ENCODE measurements around the gene IMPG2.

The IMPG2 gene

DNA sequence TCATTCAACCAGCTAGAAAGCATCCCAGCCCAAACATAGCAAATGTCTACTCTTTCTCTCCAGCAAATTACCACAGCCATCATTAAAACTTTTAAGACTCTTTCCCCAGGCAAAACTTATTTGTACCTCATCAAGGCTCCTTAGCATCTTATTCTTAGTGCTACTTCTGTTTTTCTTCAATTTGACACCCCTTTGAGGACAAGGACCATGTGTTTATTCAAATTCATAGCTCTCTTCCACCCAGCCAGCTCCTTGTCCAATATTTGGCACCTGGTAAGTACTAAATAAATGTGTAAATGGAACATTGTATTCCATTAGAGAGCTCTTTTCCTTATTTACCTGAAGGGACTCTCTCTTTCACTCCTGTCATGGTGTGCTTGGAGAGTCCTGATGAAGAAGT lies 89.8 kb downstream of the IMPG2 start:
- ATAC-seq = no peak

DNA sequence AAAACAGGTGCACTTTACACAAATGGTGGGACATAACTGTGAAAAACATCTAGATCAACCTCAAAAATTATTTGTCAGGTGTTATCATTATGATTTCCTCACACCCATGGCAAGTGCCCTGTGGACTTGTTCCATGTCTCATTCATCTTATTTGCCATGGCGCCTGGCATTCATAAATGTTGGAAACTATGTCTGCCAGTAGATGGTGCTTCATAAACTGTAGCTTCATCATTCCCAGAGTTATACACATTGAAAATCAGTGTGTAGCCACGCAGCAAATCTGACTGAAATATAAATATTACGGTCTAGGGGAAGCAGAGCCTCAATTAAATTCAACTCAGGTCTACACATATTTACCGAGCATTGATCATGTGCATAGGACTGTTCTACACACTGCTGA lies 90.7 kb downstream of the IMPG2 start:
- ATAC-seq = no peak

DNA sequence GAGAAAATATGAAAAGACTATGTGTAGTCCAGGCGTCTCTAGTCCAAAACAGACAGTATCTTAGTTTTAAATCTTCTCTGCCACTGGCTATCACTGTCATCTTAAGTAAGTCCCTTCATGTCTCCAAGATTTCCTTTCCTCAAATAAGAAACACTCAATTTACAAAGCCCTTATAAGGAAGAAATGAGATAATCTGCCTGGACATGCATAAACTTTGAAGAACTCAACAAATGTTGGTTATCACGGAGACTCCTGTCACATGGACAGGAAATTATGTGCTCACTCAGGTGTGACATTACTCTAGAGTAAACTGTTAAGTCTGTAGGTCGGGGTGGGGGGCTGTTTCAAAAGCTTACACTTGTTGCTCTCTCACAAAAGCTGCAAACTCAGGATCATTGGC lies 91.9 kb downstream of the IMPG2 start:
- no peak for ATAC-seq

DNA sequence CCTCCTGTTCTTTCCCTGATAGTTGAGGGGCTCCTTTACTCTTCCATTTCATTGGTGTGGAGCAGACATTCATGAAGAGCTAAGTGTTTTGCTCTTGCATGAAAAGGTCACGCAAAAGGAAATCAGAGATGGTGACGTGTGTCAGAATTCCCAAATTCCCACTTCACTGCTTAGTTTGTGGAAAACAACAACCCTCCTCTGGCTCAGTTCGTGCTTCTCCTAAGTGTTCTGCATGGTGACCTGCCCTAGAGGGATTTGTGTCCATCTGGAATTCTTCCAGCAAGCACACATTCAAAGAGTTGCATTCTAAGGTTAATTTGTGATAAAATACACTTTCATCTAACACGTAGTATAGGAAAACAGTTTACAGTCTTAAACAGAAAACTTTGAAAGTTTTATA lies 95.6 kb downstream of the IMPG2 start:
- no peak for ATAC-seq

DNA sequence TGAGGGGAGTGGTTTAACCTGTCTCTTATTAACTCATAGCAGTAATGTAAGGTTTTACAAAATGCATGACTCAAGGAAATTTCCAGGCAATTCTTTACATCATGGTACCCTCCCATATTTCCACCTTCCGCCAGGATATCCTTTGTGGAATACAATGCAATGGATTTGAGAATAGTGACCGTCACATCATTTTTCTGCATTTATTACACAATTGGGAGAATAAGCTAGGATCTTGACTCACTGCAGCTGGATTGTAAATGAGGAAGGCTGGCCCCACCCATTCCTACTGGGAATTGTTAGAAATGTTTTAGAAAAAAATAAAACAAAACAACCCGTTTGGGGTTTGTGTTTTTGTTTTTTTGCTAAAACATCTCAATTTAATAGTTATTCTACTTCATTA lies 97.4 kb downstream of the IMPG2 start:
- ATAC-seq = no peak

DNA sequence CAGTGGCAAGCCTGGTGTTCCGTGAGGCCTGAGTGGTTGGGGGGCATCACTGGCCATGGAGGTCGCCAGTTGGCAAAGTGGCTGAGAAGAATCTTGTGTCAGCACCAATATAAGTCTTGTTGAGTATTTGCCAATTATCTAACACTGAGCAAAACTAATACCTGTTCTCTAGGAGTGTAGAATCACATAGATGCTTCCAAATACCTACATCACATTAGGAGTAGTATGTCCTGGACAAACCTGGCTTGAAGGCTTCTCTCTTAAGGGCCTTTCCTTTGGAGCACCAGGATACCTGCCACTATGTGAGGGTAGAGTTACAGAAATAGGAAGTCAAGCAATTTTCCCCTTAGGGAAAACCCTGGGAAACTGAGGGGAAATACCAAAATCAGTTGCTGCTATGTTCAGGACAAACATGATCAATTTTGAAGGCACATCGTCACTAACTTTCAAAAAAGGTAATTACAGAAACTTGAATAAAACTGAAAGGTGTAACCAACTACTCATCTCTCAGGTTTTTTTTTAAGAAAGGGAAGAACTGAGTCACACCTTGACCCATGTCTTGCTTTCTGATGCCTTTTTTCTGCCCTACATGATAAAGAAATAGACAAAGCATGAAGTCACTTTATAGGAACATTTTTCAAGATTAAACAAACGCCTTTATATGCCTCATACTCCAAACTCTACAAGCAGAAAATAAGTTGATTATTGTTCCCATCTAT lies 100.4 kb downstream of the IMPG2 start:
- ATAC-seq = peak; percentile 41 to 55

DNA sequence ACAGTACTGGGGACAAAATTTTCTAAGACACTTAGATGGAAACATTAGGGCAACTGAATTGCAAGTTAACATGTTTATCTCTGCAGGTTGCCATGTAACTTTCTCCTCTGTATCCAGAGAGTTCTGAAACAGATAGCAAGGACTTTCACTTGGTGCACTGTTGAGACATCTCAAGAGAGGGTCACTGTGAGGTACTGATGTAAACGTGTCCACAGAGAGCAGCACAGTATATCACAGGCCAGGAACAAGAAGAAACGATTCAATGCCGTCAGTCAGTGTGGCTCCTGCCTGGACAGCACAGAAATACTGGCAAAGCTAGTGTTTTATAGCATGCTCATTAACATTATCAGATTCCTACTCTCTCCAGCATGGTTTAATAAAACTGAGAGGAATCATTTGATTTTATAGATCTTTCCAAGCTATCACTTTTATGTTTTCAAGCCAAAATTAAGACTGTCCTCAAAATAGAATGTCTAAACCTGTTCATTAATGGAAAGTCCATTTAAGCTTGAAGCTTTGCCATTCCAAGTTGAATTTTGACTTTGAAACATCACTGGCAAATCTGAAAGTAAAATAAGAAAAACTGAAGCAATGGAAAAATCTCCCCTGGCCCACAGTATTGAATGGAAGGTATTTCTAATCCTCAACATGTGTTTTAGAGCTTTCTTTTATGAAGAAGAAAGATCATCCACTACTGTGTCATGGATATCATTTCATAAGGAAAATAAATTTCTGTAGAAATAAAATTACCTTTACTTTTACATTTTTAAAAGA lies 102.7 kb downstream of the IMPG2 start:
- no peak for ATAC-seq

DNA sequence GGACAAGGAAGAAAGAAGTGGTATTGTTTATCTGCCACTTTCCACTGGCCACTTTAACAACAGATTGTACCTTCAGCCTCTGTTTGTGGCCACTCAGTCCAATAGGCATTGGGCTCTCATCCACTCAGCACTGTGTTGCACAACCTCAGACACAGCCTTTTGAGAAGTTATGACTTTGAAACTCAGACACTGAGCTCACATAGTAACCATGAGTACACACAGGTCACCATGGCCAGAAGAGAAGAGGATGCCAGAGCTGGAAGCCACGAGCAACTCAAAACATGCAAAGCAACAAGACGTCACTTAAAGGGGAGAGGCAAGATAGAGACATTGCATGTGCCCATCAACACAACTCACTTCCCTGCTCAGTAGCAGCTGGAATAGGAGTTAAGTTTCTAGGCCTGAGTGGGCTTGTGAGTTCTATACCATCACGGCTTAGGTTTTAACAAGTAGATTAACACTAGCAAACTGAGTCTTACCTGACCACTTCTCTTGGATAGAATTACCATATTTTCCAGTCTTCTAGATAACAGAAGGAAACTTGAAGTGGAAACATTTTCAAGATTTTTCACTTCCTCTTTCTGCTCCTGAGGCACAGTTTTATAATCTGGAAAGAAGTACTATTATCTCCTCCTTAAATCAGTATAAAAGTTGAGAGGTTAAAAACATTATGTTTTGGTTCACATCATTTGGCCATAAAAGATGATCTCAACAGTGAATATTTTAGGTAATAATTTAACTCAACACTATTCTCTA lies 103.5 kb downstream of the IMPG2 start:
- ATAC-seq = no peak

DNA sequence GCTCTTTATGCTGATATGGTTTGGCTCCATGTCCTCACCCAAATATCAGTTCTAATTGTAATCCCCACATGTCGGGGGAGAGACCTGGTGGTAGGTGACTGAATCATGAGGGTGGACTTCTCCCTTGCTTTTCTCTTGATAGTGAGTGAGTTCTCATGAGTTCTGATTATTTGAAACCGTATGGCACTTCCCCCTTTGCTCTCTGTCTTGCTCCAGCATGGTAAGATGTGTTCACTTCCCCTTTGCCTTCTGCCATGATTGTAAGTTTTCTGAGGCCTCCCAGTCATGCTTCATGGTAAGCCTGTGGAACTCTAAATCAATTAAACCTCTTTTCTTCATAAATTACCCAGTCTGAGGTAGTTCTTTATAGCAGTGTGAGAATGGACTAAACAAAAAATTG lies 107.6 kb downstream of the IMPG2 start:
- ATAC-seq = no peak

DNA sequence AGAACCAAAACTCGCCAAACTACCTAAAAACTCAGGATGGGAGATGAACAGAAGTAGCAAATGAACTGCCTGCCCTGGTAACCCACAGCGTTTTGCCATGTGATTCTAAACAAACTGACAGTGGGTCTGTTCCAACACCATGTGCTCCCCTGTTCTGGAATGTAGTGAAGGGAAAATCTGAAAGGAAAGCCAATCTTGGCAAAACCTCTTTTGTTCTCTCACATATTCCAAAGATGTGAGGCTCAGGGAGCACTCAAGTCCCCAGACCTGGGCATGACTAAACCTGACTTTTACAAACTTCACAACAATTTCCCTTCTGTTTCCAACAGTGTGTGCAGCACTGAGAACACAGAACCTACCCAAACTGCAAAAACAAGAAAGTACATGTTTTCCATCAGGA lies 116.1 kb downstream of the IMPG2 start:
- no peak for ATAC-seq

DNA sequence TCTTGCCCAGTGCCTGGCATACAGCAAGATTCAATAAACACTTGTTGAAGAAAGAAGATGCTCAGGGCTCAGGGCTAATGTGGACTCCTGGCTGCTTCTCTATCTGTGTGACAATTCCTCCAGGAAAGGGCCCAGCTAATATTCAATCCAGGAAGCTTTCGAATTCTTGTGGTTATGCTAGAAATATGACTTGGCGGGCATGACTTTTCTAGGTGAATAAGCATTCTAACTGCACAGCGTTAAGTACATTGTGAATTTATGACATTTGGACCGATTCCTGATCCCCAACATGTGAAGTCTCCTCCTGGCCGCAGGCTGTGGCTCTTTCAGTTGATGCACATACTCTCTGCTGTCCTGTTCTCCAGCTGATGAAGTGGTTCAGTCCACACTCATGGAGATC lies 117.0 kb downstream of the IMPG2 start:
- ATAC-seq = no peak

DNA sequence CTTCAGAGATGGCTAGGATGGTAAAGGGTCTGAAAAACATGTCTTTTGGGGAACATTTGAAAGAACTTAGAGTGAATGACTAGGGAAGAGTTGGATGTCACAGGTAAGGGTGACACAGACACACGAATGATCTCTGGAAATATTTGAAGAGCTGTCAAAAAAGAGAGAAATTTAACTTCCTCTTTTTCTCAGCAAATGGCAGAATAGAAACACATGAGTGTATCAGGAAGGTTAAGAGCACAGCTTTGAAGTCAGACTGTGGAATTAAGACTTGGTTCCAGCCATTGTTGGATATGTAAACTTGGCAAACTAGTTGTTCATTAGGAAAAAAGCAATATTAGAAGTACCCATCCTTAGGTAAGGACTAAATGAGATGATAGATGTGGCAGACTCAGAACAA lies 117.7 kb downstream of the IMPG2 start:
- no peak for ATAC-seq

DNA sequence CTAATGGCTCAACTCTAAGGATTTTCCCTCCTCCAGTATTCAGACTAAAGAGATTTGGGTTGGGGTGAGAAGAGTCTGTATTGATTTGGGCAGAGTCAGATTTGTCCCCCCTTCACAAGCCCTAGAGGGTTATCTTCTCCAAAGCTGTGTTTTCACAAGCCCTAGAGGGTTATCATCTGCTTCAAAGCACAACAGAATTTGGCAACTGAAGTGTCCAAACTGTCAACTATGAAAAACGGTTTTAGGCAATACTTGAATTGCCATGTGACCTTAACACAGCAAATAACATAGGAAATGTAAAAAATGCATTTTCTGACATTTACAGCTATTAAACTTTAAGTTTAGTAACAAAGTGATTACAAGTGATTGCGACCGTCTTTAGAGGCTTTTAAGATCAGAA lies 119.9 kb downstream of the IMPG2 start:
- ATAC-seq = no peak

DNA sequence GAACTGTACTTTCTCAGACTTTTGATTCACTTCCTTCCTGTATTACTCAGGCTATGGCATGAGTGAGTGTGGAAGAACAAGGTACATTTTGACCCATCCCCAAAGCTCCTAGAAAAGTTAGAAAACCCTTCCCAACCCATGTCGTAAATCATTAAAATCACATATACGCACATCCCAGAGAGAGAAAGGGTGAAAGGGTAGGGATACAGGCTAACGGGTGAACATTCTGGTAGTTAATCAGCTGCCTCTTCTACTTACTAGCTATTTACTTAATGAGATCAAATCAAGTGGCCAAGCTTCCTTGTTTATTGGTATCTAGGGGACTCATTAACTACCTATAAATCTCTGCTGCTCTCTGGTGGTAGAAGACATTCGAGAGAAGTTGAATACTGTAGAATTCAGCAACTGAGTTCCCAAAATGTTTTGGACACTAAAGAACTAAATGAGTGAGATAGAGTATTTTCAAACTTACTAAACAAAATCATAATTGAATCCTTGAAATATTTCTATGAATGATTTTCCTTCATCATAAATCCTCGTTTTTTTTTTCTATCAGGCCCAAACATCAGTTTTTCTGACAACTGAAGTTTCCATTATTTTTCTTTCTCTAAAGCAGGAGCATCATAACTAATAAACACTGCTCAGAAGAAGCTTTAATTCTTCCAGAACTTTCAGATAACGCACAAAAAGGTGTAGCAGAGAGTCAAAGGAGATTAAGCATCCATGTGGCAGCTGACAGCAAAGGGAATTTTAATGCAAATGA lies 124.2 kb downstream of the IMPG2 start:
- ATAC-seq = no peak

DNA sequence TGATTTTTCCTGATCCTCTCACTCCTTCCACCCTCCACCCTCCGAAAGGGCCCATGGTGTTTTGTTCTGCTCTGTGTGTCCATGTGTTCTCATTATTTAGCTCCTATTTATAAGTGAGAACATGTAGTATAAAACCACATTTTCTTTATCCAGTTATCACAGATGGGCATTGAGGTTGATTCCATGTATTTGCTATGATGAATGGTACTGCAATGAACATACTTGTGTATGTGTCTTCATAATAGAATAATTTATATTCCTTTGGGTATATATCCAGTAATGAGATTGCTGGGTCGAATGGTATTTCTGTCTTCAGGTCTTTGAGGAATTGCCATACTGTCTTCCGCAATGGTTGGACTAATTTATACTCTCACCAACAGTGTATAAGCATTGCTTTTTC lies 126.0 kb downstream of the IMPG2 start:
- no peak for ATAC-seq

DNA sequence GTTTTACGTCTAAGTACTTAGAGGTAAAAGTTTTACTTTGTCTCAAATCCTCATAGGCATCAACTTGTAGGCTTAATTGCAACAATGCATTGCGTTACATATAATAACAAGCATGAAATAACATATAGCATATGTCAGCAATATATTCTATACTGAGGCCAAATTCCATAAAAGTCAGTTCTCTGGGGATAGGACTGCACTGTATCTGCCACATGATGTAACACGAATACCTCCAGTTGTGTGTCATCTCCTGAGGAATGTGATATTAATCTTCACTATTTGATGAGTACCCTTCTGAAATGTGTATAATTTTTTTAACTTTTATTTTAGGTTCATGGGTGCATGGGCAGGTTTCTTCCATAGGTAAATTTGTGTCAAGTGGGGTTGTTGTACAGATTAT lies 126.4 kb downstream of the IMPG2 start:
- ATAC-seq = no peak

DNA sequence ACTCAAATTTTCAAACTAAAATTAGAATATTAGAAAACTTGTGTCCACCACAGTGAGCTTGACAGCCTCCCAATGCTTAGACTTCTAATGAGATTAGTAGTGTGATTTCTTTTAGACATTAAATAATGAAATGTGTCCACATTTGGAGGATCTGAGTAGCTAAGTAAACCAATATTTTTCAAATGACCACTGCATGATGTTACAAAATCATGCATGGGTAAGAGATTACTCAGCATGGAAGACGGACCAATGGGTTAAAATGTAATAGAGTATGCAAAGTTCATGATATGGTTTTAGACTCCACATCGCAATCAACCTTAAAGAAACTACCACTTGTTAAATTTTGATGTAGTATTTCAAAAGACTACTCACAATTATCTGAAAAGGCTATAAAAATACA lies 130.6 kb downstream of the IMPG2 start:
- no peak for ATAC-seq

DNA sequence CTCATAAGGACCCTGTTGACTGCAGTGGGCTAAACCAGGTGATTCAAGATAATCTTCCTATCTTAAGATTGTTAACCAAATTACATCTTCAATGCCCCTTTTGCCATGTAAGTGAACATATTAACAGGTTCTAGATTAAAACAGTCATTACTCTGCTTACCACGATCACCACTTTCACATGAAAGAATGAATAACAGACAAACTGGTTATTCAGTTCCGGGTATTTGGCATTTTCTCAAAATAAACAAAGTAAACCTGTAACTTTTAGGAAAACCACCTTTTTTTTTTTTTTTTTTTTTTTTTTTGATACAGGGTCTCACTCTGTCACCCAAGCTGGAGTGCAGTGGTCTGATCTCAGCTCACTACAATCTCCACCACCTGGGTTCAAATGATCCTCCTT lies 131.2 kb downstream of the IMPG2 start:
- ATAC-seq = no peak

DNA sequence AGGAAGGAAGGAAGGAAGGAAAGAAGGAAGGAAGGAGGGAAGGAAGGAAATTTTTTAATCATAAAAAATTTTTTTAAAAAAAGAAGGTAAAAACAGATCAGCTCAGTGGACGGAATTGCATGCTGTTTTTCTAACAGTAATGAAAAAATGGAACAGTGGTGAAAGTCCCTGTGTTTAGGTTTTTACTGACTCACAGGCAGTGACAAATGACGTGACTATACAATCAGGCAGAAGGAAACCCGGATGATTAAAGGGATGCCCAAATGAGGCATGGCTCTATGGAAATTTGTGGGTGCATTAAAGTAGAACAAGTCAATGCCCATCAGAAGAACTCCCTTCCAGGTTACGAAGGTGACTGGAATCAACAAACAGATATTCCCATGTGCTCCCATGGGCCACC lies 135.0 kb downstream of the IMPG2 start:
- no peak for ATAC-seq

DNA sequence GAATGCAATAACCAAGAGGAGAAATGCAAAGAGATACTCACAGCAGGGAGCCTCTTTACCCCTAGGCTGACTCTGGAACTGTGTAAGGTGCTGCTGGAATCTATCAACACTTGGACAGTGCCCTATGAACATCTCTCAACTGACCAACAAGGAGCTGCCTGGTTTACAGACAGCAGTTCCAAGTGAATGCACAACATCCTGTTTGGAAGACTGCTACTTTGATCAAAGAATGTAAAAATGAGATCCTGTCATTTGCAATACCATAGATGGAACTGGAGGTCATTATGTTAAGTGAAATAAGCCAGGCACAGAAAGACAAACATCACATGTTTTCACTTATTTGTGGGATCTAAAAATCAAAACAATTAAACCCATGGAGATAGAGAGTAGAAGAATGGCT lies 136.3 kb downstream of the IMPG2 start:
- no peak for ATAC-seq

DNA sequence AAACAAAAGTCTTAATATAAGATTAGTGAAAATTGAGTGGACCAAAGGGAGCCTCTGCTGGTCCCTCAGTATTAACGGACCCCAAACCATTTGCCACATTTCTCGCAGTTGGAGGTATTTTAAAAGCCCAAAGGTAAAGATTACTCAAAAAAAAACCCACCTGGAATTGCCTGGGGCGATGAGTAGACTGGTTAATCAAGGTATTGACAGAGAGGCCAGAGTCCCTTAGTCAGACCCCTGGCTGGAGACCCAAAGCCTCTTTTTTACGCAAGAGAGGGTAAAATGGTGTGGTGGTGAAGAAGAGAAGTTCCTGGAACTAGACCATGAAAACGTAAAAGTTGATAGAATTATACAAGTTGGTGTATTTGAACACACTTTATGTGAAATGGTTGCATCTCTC lies 137.2 kb downstream of the IMPG2 start:
- no peak for ATAC-seq

DNA sequence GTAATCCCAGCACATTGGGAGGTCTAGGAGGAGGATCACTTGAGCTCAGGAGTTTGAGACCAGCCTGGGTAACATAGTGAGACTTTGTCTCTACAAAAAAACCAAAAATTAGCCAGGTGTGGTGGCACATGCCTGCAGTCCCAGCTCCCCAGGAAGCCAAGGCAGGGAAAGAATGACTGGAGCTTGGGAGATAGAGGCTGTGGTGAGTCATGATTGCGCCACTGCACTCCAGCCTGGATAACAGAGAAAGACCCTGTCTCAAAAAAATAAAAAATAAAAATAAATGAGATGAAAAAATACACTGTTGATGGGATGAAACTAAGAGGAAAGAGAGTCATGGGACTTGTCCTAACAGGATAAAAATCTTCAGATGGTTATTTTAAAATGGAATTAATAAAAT lies 137.6 kb downstream of the IMPG2 start:
- no peak for ATAC-seq

DNA sequence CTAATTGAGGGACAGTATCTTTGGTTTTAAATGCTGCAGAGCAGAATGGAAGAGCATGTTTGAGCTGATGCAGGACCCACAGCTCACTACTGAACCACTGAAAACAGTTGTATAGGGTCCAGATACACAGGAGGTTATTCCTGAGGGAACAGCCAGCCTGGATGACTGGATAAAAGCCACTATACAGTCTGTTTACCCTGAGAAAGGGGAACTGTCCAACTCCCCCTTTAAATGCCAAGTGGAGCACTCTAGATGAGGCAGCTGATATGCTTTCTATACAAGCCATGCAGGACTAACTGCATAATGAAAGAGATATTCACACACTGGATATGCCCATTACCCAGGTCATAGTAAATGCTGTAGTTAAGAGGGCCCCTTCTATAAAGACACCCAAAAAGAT lies 138.6 kb downstream of the IMPG2 start:
- ATAC-seq = no peak

All from activated CD4-positive, CD25-positive, alpha-beta regulatory T cell treated with anti-CD3 and anti-CD28 coated beads, Interleukin-2, amount 50 U/mL, for 24 hours (primary cell).